ENCODE data around the gene COX19. TPM values are rescaled to one million over a fixed set of nuclear protein-coding genes. Genes with fewer than 3 reads are reported as not detected.

The COX19 gene
- total RNA-seq, 1 experiment from 2014 or later, result 14.4 TPM

- H3K4me1 ChIP-seq (ENCODE audit: control insufficient read depth, insufficient read depth, low read length), result peaks cover 26% of the 10 kb centered on the region
- TF ChIP-seq TCF7L2 (IDR thresholded peaks at IDR 0.05; ENCODE audit: low read depth, low read length), result no peak
- TF ChIP-seq REST (IDR thresholded peaks at IDR 0.05; ENCODE audit: insufficient read depth in 1 of 2, low read depth in 2 of 2, low read length in 1 of 2), result no peak
- TF ChIP-seq SIN3A (IDR thresholded peaks at IDR 0.05; ENCODE audit: borderline replicate concordance, insufficient read depth, low read depth, low read length), result no peak
- no peak for TF ChIP-seq POLR2AphosphoS5 (IDR thresholded peaks at IDR 0.05; ENCODE audit: low read depth, low read length)
- no peak for TF ChIP-seq CTCF (IDR thresholded peaks at IDR 0.05)
- BruUV-seq (replicated peaks), result no TSS peak
- no peaks in the 10 kb centered on the region for H3K27me3 ChIP-seq (ENCODE audit: control insufficient read depth, insufficient read depth, low read length)
- H3K9me3 ChIP-seq (ENCODE audit: control insufficient read depth, insufficient read depth, low read depth, low read length), result no peaks in the 10 kb centered on the region
- in situ Hi-C loops (cut with HindIII; ENCODE audit: low pct_unique_long_range_greater_than_20kb, low sequenced_read_pairs), result no loop called here
- H3K27ac ChIP-seq (ENCODE audit: low read length), result no peak overlapping the region
- intact Hi-C loops (cut with micrococcal nuclease; ENCODE audit: unreplicated experiment), result no loop called here
- DNase-seq (ENCODE audit: low read depth, low spot score), result no peak
- H3K4me3 ChIP-seq (ENCODE audit: low read depth in 2 of 2, low read length in 2 of 2), result no peak overlapping the region
- POLR2A ChIA-PET, result no interaction called here
- no peaks in the 10 kb centered on the region for H3K36me3 ChIP-seq (ENCODE audit: control insufficient read depth, insufficient read depth, low read length)
- ATAC-seq, result no peak
- CTCF ChIA-PET, result no interaction called here
Observed at GRCh38 chr7:918441-919113, 56.8 kb downstream of the COX19 start.

GRCh38 chr7:918118-918425 is 57.3 kb downstream of the COX19 start:
- ChIA-PET POLR2A (no interaction called here), CTCF (no interaction called here)
- Histone ChIP-seq H3K27ac (ENCODE audit: low read length) (no peak overlapping the region), H3K4me1 (ENCODE audit: control insufficient read depth, insufficient read depth, low read length) (peaks cover 21% of the 10 kb centered on the region), H3K36me3 (ENCODE audit: control insufficient read depth, insufficient read depth, low read length) (no peaks in the 10 kb centered on the region), H3K4me3 (ENCODE audit: low read depth in 2 of 2, low read length in 2 of 2) (no peak overlapping the region), H3K9me3 (ENCODE audit: control insufficient read depth, insufficient read depth, low read depth, low read length) (no peaks in the 10 kb centered on the region), H3K27me3 (ENCODE audit: control insufficient read depth, insufficient read depth, low read length) (no peaks in the 10 kb centered on the region)
- intact Hi-C loops (cut with micrococcal nuclease; ENCODE audit: unreplicated experiment), result no loop called here
- ATAC-seq (no peak), DNase-seq (ENCODE audit: low read depth, low spot score) (no peak)
- no peak for TF ChIP-seq CTCF (IDR thresholded peaks at IDR 0.05)
- no peak for TF ChIP-seq TCF7L2 (IDR thresholded peaks at IDR 0.05; ENCODE audit: low read depth, low read length)
- no peak for TF ChIP-seq SIN3A (IDR thresholded peaks at IDR 0.05; ENCODE audit: borderline replicate concordance, insufficient read depth, low read depth, low read length)
- TF ChIP-seq POLR2AphosphoS5 (IDR thresholded peaks at IDR 0.05; ENCODE audit: low read depth, low read length), result no peak
- TF ChIP-seq REST (IDR thresholded peaks at IDR 0.05; ENCODE audit: insufficient read depth in 1 of 2, low read depth in 2 of 2, low read length in 1 of 2), result no peak
- no TSS peak for BruUV-seq (replicated peaks)
- in situ Hi-C loops (cut with HindIII; ENCODE audit: low pct_unique_long_range_greater_than_20kb, low sequenced_read_pairs), result no loop called here

All from Panc1 (cell line).